Endothelial cell (in vitro differentiated cells): ENCODE measurements around the gene SLC39A1. TPM values are rescaled to one million over a fixed set of nuclear protein-coding genes. Genes with fewer than 3 reads are reported as not detected.

Source experiments
- DNase-seq: peaks from one replicate; pipeline ENCODE4 v3.0.0; 2021; ENCODE audit warnings: low spot score
- H3K27ac Mint-ChIP-seq: one replicate; pipeline ENCODE4 v1.8.0; 2021; ENCODE audit warnings: mixed read lengths, inconsistent platforms; ENCODE audit not compliant: unreplicated experiment
- H3K27me3 Mint-ChIP-seq: one replicate; pipeline ENCODE4 v1.8.0; 2021; ENCODE audit warnings: mild to moderate bottlenecking, moderate library complexity, mixed read lengths, inconsistent platforms; ENCODE audit not compliant: unreplicated experiment
- H3K36me3 Mint-ChIP-seq: one replicate; pipeline ENCODE4 v1.8.0; 2021; ENCODE audit warnings: mild to moderate bottlenecking, low read depth, mixed read lengths, inconsistent platforms; ENCODE audit not compliant: unreplicated experiment
- H3K4me1 Mint-ChIP-seq: one replicate; pipeline ENCODE4 v1.8.0; 2021; ENCODE audit warnings: mild to moderate bottlenecking, mixed read lengths, inconsistent platforms; ENCODE audit not compliant: unreplicated experiment
- H3K4me3 Mint-ChIP-seq: one replicate; pipeline ENCODE4 v1.8.0; 2021; ENCODE audit warnings: mild to moderate bottlenecking, mixed read lengths, inconsistent platforms; ENCODE audit not compliant: unreplicated experiment
- H3K9me3 Mint-ChIP-seq: one replicate; pipeline ENCODE4 v1.8.0; 2021; ENCODE audit warnings: mixed read lengths, inconsistent platforms; ENCODE audit not compliant: unreplicated experiment
- CTCF ChIP-seq: fragments of 200-600 bp; sonication (generic); IDR thresholded peaks from one replicate; pipeline ENCODE4 v1.5.0; 2021; ENCODE audit warnings: antibody characterized with exemption; ENCODE audit not compliant: unreplicated experiment
- total RNA-seq: library from RNA; stranded (reverse); fragmentation: NEBNext Ultra II Directional; extraction: Animal tissue kit (Norgen Biotek cat#: 25700); gene quantifications from one replicate; pipeline ENCODE4 v1.2.1, GENCODE V29; 2021; ENCODE audit not compliant: unreplicated experiment

The SLC39A1 gene
- total RNA-seq, 1 donor from 2014 or later, result 136 TPM

- H3K4me1 Mint-ChIP-seq, result peaks cover 61% of the 10 kb centered on the region
- peak overlapping the region; percentile 98 for H3K4me3 Mint-ChIP-seq
- no peak for DNase-seq
- no peaks in the 10 kb centered on the region for H3K9me3 Mint-ChIP-seq
- no peak for TF ChIP-seq CTCF
- peaks cover 47% of the 10 kb centered on the region for H3K36me3 Mint-ChIP-seq
- peak overlapping the region; percentile 78 for H3K27ac Mint-ChIP-seq
- H3K27me3 Mint-ChIP-seq, result peaks cover 5% of the 10 kb centered on the region
Observed at GRCh38 chr1:153978274-153978909, 15.1 kb upstream of the SLC39A1 start.

- peak; percentile 81 for DNase-seq
- TF ChIP-seq CTCF, result no peak
- H3K9me3 Mint-ChIP-seq, result no peaks in the 10 kb centered on the region
- peaks cover 45% of the 10 kb centered on the region for H3K36me3 Mint-ChIP-seq
- peaks cover 64% of the 10 kb centered on the region for H3K4me1 Mint-ChIP-seq
- peak within 1 kb of the TSS; percentile 98 for H3K4me3 Mint-ChIP-seq
- peaks cover 3% of the 10 kb centered on the region for H3K27me3 Mint-ChIP-seq
- peak within 1 kb of the TSS; percentile 78 for H3K27ac Mint-ChIP-seq
Observed at GRCh38 chr1:153977250-153978240, 14.2 kb upstream of the SLC39A1 start, which contains the start of gene JTB. Gene JTB, minus strand, starts transcription at chr1:153977674. Its CDS starts 422 bp downstream, at chr1:153977252.

DNA sequence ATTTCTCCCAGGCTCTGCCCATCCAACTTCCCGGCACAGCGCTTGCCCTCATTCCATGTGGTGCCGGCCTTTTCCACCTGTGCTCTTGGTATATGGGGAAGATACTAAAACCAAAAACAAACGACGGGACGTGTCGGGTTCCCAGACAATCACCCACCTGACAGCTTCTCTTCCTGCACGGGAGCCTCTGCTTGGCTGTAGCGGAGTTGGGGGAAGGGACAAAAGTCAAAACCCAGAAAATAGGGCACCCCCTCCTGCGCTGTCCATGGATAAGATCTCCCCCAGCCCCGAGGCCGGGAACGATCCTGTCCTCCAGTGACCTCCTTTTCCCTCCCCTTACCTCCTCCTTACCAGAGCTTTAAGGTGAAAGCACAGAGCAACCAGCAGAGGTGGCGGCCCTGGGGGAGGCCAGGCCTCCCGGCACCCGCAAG is 13.5 kb upstream of the SLC39A1 start:
- Mint-ChIP-seq H3K4me1 (peaks cover 64% of the 10 kb centered on the region), H3K27ac (peak overlapping the region; percentile 41), H3K27me3 (peaks cover 7% of the 10 kb centered on the region), H3K36me3 (peaks cover 39% of the 10 kb centered on the region), H3K9me3 (no peaks in the 10 kb centered on the region), H3K4me3 (peak overlapping the region; percentile 93)
- DNase-seq, result no peak
- TF ChIP-seq CTCF, result no peak

GRCh38 chr1:153973525-153973924 is 10.2 kb upstream of the SLC39A1 start:
- Mint-ChIP-seq H3K9me3 (no peaks in the 10 kb centered on the region), H3K27ac (peak overlapping the region; percentile 13), H3K27me3 (peaks cover 7% of the 10 kb centered on the region), H3K4me3 (no peak overlapping the region), H3K4me1 (peaks cover 66% of the 10 kb centered on the region), H3K36me3 (peaks cover 33% of the 10 kb centered on the region)
- TF ChIP-seq CTCF, result no peak
- no peak for DNase-seq
